Cardiac fibroblast (primary cell): Measurements from ENCODE around the gene CYB561D2.
A peak's percentile ranks its signal among the peaks of the same experiment; 100 is the strongest.

Source experiments
- DNase-seq, 2 donors: peaks; one replicate each; pipeline versions ENCODE4 v3.0.0 to v3.0.0-alpha.2; 2010; ENCODE audit warnings: low read depth in 2 of 2
- H3K4me3 ChIP-seq, 2 donors: replicated peaks in 1 of 2; 1 replicate in 1 of 2; 2 replicates in 1 of 2; pipeline ENCODE4 v1.5.1; 2011; ENCODE audit warnings: low read depth in 2 of 2, low read length in 2 of 2, mild to moderate bottlenecking in 2 of 2, moderate library complexity in 1 of 2
- TF ChIP-seq, protein P1 (sequence below): IDR thresholded peaks from one replicate; pipeline ENCODE4 v1.5.1; 2011; ENCODE audit warnings: low read depth, mild to moderate bottlenecking, low read length, inconsistent platforms

The CYB561D2 gene

DNA sequence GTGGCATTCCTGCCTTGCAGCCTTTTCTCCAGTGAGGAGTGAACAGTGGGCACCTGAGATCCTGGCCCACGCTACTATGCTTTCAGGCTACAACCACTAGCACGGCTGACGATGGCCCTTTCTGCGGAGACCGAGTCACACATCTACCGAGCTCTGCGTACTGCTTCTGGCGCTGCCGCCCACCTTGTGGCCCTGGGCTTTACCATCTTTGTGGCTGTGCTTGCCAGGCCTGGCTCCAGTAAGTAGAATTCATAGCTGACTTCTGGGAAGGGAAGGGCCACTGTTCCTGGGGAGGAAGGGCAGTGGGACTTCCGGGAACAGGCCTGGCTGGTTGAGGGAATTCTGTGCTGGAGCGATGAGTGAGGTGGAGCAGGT lies 648 bp downstream of the CYB561D2 start:
- TF ChIP-seq, protein P1, sequence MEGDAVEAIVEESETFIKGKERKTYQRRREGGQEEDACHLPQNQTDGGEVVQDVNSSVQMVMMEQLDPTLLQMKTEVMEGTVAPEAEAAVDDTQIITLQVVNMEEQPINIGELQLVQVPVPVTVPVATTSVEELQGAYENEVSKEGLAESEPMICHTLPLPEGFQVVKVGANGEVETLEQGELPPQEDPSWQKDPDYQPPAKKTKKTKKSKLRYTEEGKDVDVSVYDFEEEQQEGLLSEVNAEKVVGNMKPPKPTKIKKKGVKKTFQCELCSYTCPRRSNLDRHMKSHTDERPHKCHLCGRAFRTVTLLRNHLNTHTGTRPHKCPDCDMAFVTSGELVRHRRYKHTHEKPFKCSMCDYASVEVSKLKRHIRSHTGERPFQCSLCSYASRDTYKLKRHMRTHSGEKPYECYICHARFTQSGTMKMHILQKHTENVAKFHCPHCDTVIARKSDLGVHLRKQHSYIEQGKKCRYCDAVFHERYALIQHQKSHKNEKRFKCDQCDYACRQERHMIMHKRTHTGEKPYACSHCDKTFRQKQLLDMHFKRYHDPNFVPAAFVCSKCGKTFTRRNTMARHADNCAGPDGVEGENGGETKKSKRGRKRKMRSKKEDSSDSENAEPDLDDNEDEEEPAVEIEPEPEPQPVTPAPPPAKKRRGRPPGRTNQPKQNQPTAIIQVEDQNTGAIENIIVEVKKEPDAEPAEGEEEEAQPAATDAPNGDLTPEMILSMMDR, result no peak
- H3K4me3 ChIP-seq, result peak overlapping the region; percentile 80 to 98
- no peak for DNase-seq

DNA sequence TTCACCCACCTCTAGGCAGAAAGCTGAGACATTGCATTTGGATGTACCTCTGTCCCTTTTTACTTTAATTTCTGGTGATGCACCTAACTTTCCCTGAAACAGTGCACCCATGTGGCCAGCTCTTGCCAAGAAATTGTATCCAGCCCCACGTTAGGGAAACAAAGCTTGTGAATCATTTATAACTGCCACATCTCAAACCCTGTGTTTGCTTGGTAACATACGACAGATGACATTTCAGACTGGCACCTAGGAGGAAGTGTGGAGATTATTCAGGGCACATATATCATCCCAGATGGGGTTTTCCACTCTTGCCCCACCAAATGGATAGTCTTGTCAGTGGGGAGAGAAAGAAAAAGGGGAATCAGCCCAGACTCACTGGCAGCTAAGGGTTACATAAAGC lies 2.1 kb downstream of the CYB561D2 start:
- TF ChIP-seq, protein P1, result peak; percentile 29
- DNase-seq, result peak in 1 of 2 donors; percentile 56
- H3K4me3 ChIP-seq, result no peak overlapping the region

DNA sequence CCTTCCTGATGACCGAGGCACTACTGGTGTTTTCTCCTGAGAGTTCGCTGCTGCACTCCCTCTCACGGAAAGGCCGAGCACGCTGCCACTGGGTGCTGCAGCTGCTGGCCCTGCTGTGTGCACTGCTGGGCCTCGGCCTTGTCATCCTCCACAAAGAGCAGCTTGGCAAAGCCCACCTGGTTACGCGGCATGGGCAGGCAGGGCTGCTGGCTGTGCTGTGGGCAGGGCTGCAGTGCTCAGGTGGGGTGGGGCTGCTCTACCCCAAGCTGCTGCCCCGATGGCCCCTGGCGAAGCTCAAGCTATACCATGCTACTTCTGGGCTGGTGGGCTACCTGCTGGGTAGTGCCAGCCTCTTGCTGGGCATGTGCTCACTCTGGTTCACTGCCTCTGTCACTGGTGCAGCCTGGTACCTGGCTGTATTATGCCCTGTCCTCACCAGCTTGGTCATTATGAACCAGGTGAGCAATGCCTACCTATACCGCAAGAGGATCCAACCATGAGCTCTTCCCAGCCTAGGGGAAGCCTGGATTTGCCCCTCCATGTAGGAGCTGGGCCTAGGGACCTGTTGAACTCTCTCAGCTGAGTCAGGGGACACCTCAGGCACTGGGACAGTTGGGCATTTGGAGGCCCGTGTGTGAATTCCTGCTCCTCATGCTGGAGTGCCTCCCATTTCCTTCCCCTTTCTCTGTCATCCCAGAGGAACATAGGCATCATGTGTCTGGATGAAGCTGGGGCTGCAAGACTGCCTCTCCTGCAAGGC lies 2.8 kb downstream of the CYB561D2 start:
- no peak for DNase-seq
- no peak overlapping the region for H3K4me3 ChIP-seq
- TF ChIP-seq, protein P1, result no peak

DNA sequence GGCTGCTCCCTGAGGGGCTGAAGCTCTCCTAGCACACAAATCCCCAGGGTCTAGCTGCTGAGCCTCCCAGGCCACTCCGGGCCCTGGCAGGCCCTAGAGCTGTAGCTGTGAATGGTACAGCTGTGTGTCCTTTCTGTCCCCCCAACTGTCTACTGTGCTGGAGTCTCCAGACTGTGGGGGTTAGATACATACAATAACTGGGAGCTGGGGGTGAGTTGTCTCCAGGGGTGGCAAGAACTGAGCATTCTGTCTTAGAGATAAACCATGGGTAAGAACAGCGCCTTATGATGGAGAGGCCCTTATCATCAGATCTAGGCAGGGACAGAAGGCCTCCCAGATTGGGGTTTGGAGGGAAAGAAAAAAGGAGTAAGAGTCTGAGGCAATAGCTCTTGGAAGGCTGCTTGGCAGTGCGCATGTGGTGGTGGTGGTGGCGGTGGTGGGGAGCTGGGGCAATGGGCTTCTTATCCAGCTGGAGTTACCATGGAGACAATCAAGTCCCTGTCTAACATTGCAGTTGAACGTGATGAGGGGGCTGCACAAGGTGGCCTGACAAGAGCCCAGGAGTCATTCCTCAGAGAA lies 3.6 kb downstream of the CYB561D2 start:
- no peak overlapping the region for H3K4me3 ChIP-seq
- no peak for DNase-seq
- TF ChIP-seq, protein P1, result no peak

DNA sequence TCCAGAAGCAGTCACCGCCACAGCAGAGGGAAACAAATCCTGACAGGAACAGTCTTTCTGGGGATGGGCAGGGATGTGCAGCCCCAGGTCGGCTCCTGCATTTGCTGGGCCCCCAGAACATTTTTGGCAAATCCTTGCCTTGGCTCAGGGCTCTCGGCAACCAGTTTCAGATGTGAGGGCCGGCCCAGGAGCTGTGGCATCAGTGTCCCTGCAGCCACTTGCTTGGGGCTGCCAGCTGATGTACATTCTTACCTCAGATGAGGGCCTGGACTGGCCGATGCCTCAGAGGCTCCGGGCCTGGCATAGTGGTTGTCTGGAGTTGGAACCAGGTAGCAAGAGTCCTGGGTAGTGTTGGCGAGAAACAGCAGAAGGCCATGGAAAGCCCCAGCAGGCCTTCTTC lies 4.2 kb downstream of the CYB561D2 start:
- H3K4me3 ChIP-seq, result no peak overlapping the region
- DNase-seq, result no peak
- TF ChIP-seq, protein P1, result no peak

DNA sequence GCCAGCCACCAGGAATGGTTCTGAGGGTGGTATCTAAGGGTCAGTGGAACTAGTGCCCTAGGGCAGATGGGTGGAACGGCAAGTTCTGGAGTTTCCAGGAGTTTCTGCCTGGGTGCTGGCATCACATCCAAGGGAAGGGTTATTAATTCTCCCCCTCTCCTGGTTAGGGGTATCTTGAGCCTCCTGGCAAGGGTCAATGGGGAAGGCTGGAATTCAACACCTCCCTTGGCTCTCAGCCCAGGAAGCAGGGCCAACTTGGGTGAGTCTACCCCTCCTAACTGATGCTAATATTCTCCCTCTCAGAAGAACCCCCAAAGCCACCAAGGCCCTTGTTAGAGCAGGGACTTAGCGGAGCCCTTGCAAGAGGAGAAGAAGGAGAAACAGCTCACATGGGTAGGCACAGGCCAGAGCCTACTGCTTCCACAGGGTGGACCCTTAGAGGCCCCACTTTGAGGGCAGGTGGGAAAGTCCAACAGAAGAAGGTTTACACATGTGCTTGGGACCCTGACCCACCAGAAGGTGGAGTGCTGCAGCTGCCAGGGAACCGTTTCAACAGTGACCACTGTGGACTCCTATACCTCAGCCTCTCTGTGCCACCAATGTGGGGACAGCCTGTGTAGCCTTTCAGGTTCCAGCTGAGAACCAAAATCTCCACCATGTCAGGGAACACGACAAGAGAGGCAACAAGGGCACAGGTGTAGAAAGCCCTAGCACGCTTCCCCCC lies 5.3 kb downstream of the CYB561D2 start:
- no peak for DNase-seq
- peak overlapping the region; percentile 88 to 94 for H3K4me3 ChIP-seq
- TF ChIP-seq, protein P1, result no peak
